A549 (cell line): ENCODE measurements around the gene ODC1. TPM values are rescaled to one million over a fixed set of nuclear protein-coding genes. Genes with fewer than 3 reads are reported as not detected.

Source experiments
- ATAC-seq, 2 experiments: fragments of 200-7000 bp in 1 of 2; fragments of >200 bp in 1 of 2; cut with Nextera tagmentation in 1 of 2; cut with Tn5 transposase in 1 of 2; 3 replicates each; pipeline versions ENCODE4 v1.8.0 to v1.9.1; 2018 to 2020; ENCODE audit warnings: mild to moderate bottlenecking in 1 of 2, moderate library complexity in 1 of 2
- CTCF ChIA-PET: fragments of 300-600 bp; sonication (Branson Sonifier 250); formaldehyde crosslinking; extraction: SDS; loops from one replicate; lab custom pipeline; 2021; ENCODE audit warnings: antibody characterized with exemption, inconsistent platforms; lab: Yijun Ruan, JAX
- POLR2A ChIA-PET: fragments of 350-600 bp; formaldehyde crosslinking; extraction: SDS; loops from one replicate; lab custom pipeline; 2021; ENCODE audit warnings: antibody characterized with exemption, inconsistent platforms; lab: Yijun Ruan, JAX
- DNase-seq, 2 experiments: peaks; one replicate each; pipeline versions ENCODE4 v3.0.0 to v3.0.0-alpha.2; 2011 to 2016; ENCODE audit warnings: low read depth in 1 of 2, low spot score in 1 of 2
- FAIRE-seq: peaks from 2 replicates; lab custom pipeline; 2011; peaks lifted over from hg19 to GRCh38; lab: Jason Lieb, UNC
- H3K27ac ChIP-seq, 2 experiments: fragments of >200 bp; sonication (Bioruptor Twin); formaldehyde crosslinking; 3 replicates each; pipeline ENCODE4 v1.5.1; 2016 to 2017
- H3K4me1 ChIP-seq: fragments of >200 bp; sonication (Bioruptor Twin); formaldehyde crosslinking; 3 replicates; pipeline ENCODE4 v1.6.1; 2016
- H3K4me2 ChIP-seq: fragments of >200 bp; sonication (Bioruptor Twin); formaldehyde crosslinking; 3 replicates; pipeline ENCODE4 v1.6.1; 2016
- H3K4me3 ChIP-seq: fragments of >200 bp; sonication (Bioruptor Twin); formaldehyde crosslinking; 3 replicates; pipeline ENCODE4 v1.5.1; 2016
- H3K9me3 ChIP-seq: fragments of >200 bp; sonication (Bioruptor Twin); formaldehyde crosslinking; 3 replicates; pipeline ENCODE4 v1.6.1; 2016
- BCL3 ChIP-seq: fragments of >200 bp; sonication (Bioruptor Twin); formaldehyde crosslinking; IDR thresholded peaks from 3 replicates; pipeline ENCODE4 v1.6.1; 2016
- CTCF ChIP-seq: fragments of >200 bp; sonication (Bioruptor Twin); formaldehyde crosslinking; IDR thresholded peaks from 3 replicates; pipeline ENCODE4 v1.5.1; 2016
- HOXB13 ChIP-seq: fragments of 250-450 bp; sonication (Bioruptor Pico); IDR thresholded peaks from 2 replicates; pipeline ENCODE4 v1.5.0; 2020; ENCODE audit warnings: low read depth, mild to moderate bottlenecking, moderate library complexity
- MAZ ChIP-seq: fragments of 150-350 bp; IDR thresholded peaks from 2 replicates; pipeline ENCODE4 v1.6.1; 2014; ENCODE audit warnings: antibody characterized with exemption, low read depth, low read length, borderline replicate concordance
- NFE2L2 ChIP-seq: fragments of 150-350 bp; conservative IDR thresholded peaks from 2 replicates; pipeline ENCODE4 v1.6.1; 2014; ENCODE audit warnings: low read length
- RAD21 ChIP-seq, 2 experiments: fragments of >200 bp in 1 of 2; sonication (Bioruptor Twin) in 1 of 2; formaldehyde crosslinking in 1 of 2; IDR thresholded peaks in 1 of 2; conservative IDR thresholded peaks in 1 of 2; 2 replicates in 1 of 2; 3 replicates in 1 of 2; pipeline ENCODE4 v1.6.1; 2012 to 2018; ENCODE audit warnings: inconsistent platforms in 1 of 2
- SREBF2 ChIP-seq: fragments of 450-650 bp; IDR thresholded peaks from 2 replicates; pipeline ENCODE4 v1.6.1; 2014; ENCODE audit warnings: mild to moderate bottlenecking, moderate library complexity
- TP53 ChIP-seq: fragments of 250-450 bp; sonication (Bioruptor Pico); IDR thresholded peaks from 2 replicates; pipeline ENCODE4 v1.5.0; 2021; ENCODE audit warnings: mild to moderate bottlenecking, moderate library complexity
- WGBS: methylation state at CpG from one replicate; pipeline ENCODE4 v1.1.6; 2017; ENCODE audit errors: missing lambda C conversion rate; 5-methylcytosine and 5-hydroxymethylcytosine counted together
- polyA plus RNA-seq, 4 experiments: library from polyadenylated mRNA; depleted of rRNA in 3 of 4; stranded (reverse); fragments of >200 nt; fragmentation: RNase III in 1 of 4; extraction: RNeasy Plus Mini Kit Qiagen cat#74134 plus additional on column Dnase treatment in 1 of 4; gene quantifications; 2 replicates in 3 of 4; 3 replicates in 1 of 4; pipeline ENCODE4 v1.2.3, GENCODE V29; 2011 to 2017
- TF ChIP-seq, protein P1 (sequence below): IDR thresholded peaks from 2 replicates; pipeline ENCODE4 v1.6.1; 2012
- TF ChIP-seq, protein P2 (sequence below): fragments of 250-450 bp; sonication (Bioruptor Pico); IDR thresholded peaks from 2 replicates; pipeline ENCODE4 v1.5.0; 2020; ENCODE audit warnings: low read depth, mild to moderate bottlenecking, moderate library complexity
- TF ChIP-seq, protein P3 (sequence below): fragments of 200-600 bp; sonication (generic); IDR thresholded peaks from 2 replicates; pipeline ENCODE4 v1.6.1; 2016; ENCODE audit warnings: antibody characterized with exemption, mild to moderate bottlenecking, moderate library complexity

Gene ODC1
- polyA plus RNA-seq, 2 of the 4 experiments (the other 2 are of a cell fraction), result 57.8 to 265 TPM

GRCh38 chr2:10419553-10420257 is 28.4 kb downstream of the ODC1 start:
- WGBS, result 98% methylated on average over 51 of the region's 54 CpGs
- H3K27ac ChIP-seq, result no peak overlapping the region
- ChIA-PET POLR2A (interaction anchor here (0.6 kb wide), 1 partner anchor 290 kb away, joined by 6 read pairs; no protein-coding TSS in a partner anchor), CTCF (interaction anchor here (0.9 to 25.7 kb wide), 6 partner anchors 10 to 347 kb away, joined by 3 to 374 read pairs (median 55); partner anchors contain the start of gene RRM2)
- no peak overlapping the region for H3K4me3 ChIP-seq
- no peak for DNase-seq
- ATAC-seq, result no peak
- TF ChIP-seq CTCF, result no peak
- TF ChIP-seq SREBF2, result no peak
- TF ChIP-seq RAD21 (conservative IDR thresholded peaks at IDR 0.05 in 1 of 2, IDR thresholded peaks at IDR 0.05 in 1 of 2), result no peak
- TF ChIP-seq, protein P1, sequence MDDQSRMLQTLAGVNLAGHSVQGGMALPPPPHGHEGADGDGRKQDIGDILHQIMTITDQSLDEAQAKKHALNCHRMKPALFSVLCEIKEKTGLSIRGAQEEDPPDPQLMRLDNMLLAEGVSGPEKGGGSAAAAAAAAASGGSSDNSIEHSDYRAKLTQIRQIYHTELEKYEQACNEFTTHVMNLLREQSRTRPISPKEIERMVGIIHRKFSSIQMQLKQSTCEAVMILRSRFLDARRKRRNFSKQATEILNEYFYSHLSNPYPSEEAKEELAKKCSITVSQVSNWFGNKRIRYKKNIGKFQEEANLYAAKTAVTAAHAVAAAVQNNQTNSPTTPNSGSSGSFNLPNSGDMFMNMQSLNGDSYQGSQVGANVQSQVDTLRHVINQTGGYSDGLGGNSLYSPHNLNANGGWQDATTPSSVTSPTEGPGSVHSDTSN, result no peak
- TF ChIP-seq, protein P2, sequence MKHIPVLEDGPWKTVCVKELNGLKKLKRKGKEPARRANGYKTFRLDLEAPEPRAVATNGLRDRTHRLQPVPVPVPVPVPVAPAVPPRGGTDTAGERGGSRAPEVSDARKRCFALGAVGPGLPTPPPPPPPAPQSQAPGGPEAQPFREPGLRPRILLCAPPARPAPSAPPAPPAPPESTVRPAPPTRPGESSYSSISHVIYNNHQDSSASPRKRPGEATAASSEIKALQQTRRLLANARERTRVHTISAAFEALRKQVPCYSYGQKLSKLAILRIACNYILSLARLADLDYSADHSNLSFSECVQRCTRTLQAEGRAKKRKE (CRISPR knock-in tag), result no peak
- TF ChIP-seq, protein P3, sequence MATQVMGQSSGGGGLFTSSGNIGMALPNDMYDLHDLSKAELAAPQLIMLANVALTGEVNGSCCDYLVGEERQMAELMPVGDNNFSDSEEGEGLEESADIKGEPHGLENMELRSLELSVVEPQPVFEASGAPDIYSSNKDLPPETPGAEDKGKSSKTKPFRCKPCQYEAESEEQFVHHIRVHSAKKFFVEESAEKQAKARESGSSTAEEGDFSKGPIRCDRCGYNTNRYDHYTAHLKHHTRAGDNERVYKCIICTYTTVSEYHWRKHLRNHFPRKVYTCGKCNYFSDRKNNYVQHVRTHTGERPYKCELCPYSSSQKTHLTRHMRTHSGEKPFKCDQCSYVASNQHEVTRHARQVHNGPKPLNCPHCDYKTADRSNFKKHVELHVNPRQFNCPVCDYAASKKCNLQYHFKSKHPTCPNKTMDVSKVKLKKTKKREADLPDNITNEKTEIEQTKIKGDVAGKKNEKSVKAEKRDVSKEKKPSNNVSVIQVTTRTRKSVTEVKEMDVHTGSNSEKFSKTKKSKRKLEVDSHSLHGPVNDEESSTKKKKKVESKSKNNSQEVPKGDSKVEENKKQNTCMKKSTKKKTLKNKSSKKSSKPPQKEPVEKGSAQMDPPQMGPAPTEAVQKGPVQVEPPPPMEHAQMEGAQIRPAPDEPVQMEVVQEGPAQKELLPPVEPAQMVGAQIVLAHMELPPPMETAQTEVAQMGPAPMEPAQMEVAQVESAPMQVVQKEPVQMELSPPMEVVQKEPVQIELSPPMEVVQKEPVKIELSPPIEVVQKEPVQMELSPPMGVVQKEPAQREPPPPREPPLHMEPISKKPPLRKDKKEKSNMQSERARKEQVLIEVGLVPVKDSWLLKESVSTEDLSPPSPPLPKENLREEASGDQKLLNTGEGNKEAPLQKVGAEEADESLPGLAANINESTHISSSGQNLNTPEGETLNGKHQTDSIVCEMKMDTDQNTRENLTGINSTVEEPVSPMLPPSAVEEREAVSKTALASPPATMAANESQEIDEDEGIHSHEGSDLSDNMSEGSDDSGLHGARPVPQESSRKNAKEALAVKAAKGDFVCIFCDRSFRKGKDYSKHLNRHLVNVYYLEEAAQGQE, result no peak
- no peak for TF ChIP-seq TP53 (CRISPR knock-in tag)
- H3K4me2 ChIP-seq, result no peak overlapping the region
- H3K9me3 ChIP-seq, result no peaks in the 10 kb centered on the region
- H3K4me1 ChIP-seq, result peaks cover 5% of the 10 kb centered on the region; the same call in 1 of the 3 replicates
- FAIRE-seq, result no peak

DNA sequence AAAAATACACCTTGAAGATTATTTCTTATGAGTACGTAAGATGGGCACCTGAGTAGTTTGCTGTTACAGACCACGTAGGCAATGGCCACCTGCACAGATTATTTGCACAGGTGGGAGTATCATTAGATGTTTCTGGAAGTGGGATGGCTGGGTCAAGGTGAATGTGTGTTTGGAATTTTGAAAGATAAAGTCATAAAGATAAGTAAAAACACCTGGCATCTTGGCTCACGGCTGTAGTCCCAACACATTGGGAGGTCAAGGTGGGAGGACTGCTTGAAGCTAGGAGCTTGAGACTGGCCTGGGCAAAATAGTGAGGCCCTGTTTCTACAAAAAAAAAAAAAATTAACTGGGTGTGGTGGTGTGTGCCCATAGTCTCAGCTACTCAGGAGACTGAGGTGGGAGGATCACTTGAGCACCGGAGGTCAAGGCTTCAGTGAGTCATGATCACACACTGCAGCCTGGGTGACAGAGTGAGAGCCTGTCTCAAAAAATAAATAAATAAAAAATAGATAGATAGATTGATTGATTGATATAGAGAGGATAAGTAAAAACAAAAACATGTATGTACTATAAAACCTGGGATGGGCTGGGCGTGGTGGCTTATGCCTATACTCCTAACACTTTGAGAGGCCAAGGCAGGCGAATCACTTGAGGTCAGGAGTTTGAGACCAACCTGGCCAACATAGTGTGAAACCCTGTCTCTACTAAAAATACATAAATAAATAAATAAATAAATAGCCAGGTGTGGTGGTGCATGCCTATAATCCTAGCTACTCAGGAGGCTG is 30.4 kb downstream of the ODC1 start:
- ATAC-seq (no peak), DNase-seq (no peak), FAIRE-seq (no peak)
- H3K27ac ChIP-seq, result no peak overlapping the region
- POLR2A ChIA-PET, result no interaction called here
- peaks cover 2% of the 10 kb centered on the region; the same call in 1 of the 3 replicates for H3K9me3 ChIP-seq
- CTCF ChIA-PET, result interaction anchor here (0.6 to 25.7 kb wide), 12 partner anchors 8 to 688 kb away, joined by 3 to 374 read pairs (median 4); partner anchors contain the start of gene RRM2
- TF ChIP-seq NFE2L2 (no peak), BCL3 (no peak), HOXB13 (CRISPR knock-in tag) (no peak), MAZ (no peak)
- no peak overlapping the region for H3K4me2 ChIP-seq
- peaks cover 16% of the 10 kb centered on the region; the same call in 2 of the 3 replicates for H3K4me1 ChIP-seq
- H3K4me3 ChIP-seq, result no peak overlapping the region
- WGBS, result 88% methylated on average over 6 of the region's 6 CpGs
